HG02610 (cell line): ENCODE measurements around the gene CACNA2D2.

Experiments used
- ATAC-seq: cut with Tn5 transposase; IDR thresholded peaks from one replicate; pipeline ENCODE4 v1.9.1; 2021; ENCODE audit warnings: mild to moderate bottlenecking, moderate library complexity; ENCODE audit not compliant: unreplicated experiment

CACNA2D2 gene

GRCh38 chr3:50470658-50471057 is 32.8 kb downstream of the CACNA2D2 start:
- ATAC-seq: no peak

GRCh38 chr3:50467919-50468318 is 35.5 kb downstream of the CACNA2D2 start:
- ATAC-seq: no peak

GRCh38 chr3:50466177-50466576 is 37.3 kb downstream of the CACNA2D2 start:
- ATAC-seq: no peak

- no peak for ATAC-seq
Observed at GRCh38 chr3:50464569-50464968, 38.9 kb downstream of the CACNA2D2 start.

GRCh38 chr3:50459785-50460184 is 43.6 kb downstream of the CACNA2D2 start:
- ATAC-seq: no peak

- no peak for ATAC-seq
Observed at GRCh38 chr3:50457988-50458387, 45.4 kb downstream of the CACNA2D2 start.

GRCh38 chr3:50455161-50456018 is 48.0 kb downstream of the CACNA2D2 start:
- no peak for ATAC-seq

GRCh38 chr3:50454481-50455070 is 48.9 kb downstream of the CACNA2D2 start:
- no peak for ATAC-seq

GRCh38 chr3:50453907-50454306 is 49.5 kb downstream of the CACNA2D2 start:
- ATAC-seq: no peak

- ATAC-seq: no peak
Observed at GRCh38 chr3:50450209-50450921, 53.1 kb downstream of the CACNA2D2 start.

GRCh38 chr3:50448752-50449539 is 54.5 kb downstream of the CACNA2D2 start:
- no peak for ATAC-seq

- no peak for ATAC-seq
Observed at GRCh38 chr3:50447290-50447840, 56.1 kb downstream of the CACNA2D2 start.

GRCh38 chr3:50445919-50446318 is 57.5 kb downstream of the CACNA2D2 start:
- no peak for ATAC-seq

- no peak for ATAC-seq
Observed at GRCh38 chr3:50444782-50445181, 58.7 kb downstream of the CACNA2D2 start.

- no peak for ATAC-seq
Observed at GRCh38 chr3:50444213-50444612, 59.2 kb downstream of the CACNA2D2 start.

GRCh38 chr3:50442945-50443579 is 60.4 kb downstream of the CACNA2D2 start:
- no peak for ATAC-seq

- ATAC-seq: no peak
Observed at GRCh38 chr3:50441424-50442217, 61.8 kb downstream of the CACNA2D2 start.

- ATAC-seq: peak; percentile 56
Observed at GRCh38 chr3:50436114-50436674, 67.2 kb downstream of the CACNA2D2 start.
